Gastroesophageal sphincter (tissue), 3 donors: ENCODE measurements around the gene SCAP.

ENCODE experiments used
- CTCF ChIP-seq, 4 experiments: fragments of 200-600 bp in 2 of 4; fragments of 450-650 bp in 2 of 4; sonication (generic) in 1 of 4; IDR thresholded peaks; one replicate each; pipeline ENCODE4 v1.5.1; 2017 to 2019; ENCODE audit warnings: antibody characterized with exemption in 4 of 4, mild to moderate bottlenecking in 2 of 4, moderate library complexity in 2 of 4
- EP300 ChIP-seq: sonication (generic); formaldehyde crosslinking; IDR thresholded peaks from one replicate; pipeline ENCODE4 v1.6.1; 2017; ENCODE audit warnings: antibody characterized with exemption, mild to moderate bottlenecking
- POLR2A ChIP-seq, 2 donors: fragments of 450-650 bp; IDR thresholded peaks; one replicate each; pipeline ENCODE4 v1.6.1; 2017; ENCODE audit warnings: antibody characterized with exemption in 2 of 2, mild to moderate bottlenecking in 2 of 2, moderate library complexity in 1 of 2
- POLR2AphosphoS5 ChIP-seq: sonication (generic); formaldehyde crosslinking; IDR thresholded peaks from one replicate; pipeline ENCODE4 v1.6.1; 2017; ENCODE audit warnings: antibody characterized with exemption

- TF ChIP-seq EP300 (no peak), CTCF (IDR thresholded peaks at IDR 0.05) (no peak), POLR2A (IDR thresholded peaks at IDR 0.05) (no peak), POLR2AphosphoS5 (no peak)
Observed at GRCh38 chr3:47409284-47409683, 66.5 kb downstream of the SCAP start.
